Putamen (tissue), 1 donor: Measurements from ENCODE around the gene PLPPR4.
A peak's percentile ranks its signal among the peaks of the same experiment; 100 is the strongest.
"Not testable (repeated sequence)": the region's sequence is repeated elsewhere in the genome, so short reads cannot be mapped to it uniquely, and the experiment has no call there.

Experiments used
- DNase-seq: peaks from one replicate; pipeline ENCODE4 v3.0.0-alpha.2; 2016; ENCODE audit warnings: low spot score

PLPPR4 gene, protein sequence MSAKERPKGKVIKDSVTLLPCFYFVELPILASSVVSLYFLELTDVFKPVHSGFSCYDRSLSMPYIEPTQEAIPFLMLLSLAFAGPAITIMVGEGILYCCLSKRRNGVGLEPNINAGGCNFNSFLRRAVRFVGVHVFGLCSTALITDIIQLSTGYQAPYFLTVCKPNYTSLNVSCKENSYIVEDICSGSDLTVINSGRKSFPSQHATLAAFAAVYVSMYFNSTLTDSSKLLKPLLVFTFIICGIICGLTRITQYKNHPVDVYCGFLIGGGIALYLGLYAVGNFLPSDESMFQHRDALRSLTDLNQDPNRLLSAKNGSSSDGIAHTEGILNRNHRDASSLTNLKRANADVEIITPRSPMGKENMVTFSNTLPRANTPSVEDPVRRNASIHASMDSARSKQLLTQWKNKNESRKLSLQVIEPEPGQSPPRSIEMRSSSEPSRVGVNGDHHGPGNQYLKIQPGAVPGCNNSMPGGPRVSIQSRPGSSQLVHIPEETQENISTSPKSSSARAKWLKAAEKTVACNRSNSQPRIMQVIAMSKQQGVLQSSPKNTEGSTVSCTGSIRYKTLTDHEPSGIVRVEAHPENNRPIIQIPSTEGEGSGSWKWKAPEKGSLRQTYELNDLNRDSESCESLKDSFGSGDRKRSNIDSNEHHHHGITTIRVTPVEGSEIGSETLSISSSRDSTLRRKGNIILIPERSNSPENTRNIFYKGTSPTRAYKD

DNA sequence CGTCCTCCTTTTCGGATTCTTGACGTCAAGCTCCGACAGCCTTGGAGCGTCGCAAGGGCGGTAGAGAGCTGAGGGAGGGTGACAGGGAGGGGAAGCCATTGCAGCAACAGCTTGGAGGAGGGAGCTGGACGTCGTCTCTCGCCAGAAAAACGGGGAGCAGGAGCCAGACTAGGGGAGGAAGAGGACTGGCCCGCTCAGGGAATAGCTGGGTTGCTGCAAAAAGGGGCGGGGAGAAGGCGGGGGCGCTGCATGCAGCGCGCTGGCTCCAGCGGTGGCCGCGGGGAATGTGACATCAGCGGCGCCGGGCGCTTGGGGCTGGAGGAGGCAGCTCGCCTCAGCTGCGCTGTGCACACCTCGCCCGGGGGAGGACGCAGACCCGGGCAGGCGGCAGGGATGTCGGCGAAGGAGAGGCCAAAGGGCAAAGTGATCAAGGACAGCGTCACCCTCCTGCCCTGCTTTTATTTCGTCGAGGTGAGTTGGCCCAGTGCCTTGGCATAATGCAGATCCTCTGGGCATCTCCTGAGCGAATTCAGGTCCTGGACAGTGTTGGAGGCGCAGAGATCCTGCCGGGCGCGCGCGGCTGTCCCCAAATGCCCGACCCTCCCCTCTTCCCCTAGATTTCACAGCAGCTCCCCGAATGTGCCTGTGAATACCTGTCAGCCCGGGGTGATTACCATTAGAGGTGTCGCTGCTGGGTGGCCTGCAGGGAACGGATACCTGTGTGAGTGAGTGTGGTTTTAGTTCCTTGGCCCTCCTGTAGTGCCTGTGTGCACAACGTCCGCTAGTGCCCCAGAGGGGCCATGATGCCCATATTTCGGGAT is at the start of gene PLPPR4:
Gene PLPPR4, plus strand, starts transcription at position 292 of the 821 bp plus-strand sequence. Its CDS starts 102 bp downstream, at position 394.
- peak; percentile 61 for DNase-seq

DNA sequence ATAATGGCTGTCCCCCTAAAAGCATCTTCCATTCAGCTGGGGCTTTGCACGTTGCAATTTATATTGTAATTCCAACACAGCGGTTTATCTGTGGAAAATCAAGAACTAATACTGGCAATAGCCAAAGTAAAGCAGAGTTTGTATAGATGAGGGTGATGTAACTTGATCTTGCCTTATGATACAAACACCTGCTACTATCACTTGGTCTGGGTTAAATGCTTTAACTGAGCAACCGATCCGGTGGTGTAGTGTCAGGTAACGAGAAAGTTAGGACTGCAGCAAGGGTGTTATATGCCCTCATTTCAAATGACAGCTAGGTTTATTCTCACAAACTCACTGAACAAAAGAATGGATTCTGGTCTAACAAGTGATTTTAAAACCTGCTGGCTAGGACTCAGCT is 47.3 kb upstream of the PLPPR4 start:
- no peak for DNase-seq

DNA sequence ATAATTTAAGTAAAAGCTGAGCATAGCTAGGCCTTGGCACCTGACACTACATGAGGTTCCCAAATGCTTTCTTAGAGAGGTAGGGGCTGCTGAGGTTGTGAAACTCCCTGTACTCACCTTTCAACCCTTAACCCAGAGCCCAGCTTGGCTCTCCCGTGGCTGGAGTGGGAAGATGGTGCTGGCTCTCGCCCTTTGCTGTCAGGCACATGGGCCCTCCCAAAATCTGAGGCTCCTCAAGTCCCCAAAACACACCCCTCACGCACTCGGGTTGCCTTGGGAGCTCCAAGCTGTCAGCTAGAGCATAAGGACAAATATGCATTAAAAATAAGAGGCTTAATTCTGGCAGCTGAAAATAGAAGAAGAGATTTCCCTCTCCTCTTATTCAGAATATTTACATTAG is 46.7 kb upstream of the PLPPR4 start:
- DNase-seq: no peak

DNA sequence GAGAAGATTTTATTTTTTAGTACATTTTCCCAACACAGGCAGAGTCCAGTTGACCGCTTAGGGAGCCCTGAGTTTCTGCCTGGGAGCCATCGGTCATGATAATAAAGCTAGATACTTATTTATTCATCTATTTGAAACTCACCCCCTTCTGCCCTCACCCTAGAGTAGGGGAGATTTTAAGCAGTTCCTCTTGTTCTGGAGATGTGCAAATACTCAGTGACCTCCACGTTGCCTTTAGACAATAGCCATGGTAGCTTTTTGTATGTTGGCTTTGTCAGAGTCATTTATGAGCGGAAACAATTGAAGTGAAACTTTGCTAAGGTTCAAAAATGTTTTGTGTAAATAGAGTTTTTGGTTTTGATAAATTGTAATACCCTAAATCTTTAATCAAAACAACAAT is 45.7 kb upstream of the PLPPR4 start:
- no peak for DNase-seq

DNA sequence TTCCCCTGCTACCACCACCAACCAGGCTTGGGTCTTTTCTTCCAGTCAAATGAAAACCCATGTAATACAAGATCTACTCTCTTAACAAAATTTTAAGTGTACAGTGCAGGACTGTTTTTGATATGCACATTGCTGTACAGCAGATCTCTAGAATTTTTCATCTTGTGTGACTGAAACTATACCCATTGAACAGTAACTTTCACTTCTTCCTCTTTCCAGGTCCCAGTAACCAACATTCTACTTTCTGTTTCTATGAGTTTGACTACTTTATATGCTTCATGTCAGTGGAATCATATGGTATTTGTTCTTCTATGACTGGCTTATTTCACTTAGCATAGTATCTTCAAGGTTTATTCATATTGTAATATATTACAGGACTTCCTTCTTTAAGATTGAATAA is 45.3 kb upstream of the PLPPR4 start:
- no peak for DNase-seq

DNA sequence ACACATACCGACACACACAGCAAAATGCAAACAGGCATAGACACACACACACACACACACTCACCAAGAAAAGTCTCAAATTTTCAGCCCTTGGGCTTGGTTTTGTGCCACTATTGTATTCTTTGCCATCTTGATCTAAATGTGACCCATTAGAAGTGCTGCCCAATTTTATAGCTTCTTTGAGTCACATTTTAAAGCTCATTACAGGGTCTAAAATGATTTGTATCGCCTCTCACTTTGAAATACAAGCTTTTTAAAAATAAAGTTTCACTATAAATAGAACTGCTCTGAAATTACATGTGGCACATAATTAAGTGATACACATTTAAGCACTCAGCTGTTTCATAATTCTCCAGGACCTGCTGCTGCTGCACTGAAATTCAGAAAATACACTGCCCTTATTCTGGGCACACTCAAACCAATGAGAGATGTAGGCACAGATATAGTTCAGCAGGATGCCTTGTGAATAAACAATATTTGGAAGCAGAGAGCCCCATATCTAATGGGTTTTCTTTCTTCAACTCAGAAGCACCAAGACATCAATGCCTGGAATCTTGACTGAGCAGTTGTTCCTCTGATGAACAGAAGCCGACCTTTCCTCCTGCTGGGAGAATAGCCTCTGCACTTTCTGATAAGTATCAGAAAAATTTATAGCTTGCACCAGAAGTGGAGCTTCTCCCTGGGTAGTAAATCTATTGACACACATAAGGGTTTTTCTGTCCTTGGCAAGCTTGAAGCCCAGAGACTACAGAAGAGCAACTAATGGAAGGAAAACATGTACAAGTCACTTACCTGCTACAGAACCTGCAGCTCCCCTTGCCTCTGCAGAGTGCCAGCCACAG is 37.0 kb upstream of the PLPPR4 start:
- no peak for DNase-seq

DNA sequence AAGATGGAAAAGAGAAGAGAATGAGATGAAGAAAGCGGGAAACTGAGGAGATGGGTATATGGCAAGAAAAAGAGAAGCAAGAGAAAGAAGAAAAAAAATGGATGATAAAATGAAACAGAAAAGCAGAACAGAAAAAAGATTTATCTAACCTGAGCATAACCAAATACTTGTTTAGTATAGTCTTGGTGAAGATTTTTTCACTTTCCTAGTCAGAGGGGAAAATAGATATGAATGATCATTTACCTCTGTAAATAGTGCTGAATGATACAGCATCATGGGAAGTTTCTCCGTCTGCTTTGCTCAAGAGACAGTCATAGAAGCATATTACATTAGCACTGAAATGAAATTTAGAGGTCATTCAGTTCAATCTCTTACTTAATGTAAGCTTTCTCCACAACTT is 36.1 kb upstream of the PLPPR4 start:
- no peak for DNase-seq

DNA sequence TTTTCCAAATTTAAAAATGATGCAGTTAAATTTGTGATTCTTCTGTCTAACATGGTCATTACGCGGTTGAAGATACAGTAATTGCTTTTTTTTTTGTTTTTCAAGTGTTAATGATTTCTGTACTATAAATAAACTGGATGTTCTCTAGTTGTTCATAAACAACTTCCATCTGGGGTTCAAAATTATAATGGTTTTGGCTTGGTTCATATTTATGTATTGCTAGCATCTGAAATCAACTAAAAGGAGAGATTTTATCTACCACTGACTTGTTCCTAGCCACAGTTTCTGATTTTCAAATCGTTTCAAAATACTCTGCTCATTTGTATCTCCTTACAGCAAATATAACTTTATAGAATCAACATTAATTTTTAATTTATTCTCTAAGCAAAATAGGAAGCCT is 35.2 kb upstream of the PLPPR4 start:
- no peak for DNase-seq

DNA sequence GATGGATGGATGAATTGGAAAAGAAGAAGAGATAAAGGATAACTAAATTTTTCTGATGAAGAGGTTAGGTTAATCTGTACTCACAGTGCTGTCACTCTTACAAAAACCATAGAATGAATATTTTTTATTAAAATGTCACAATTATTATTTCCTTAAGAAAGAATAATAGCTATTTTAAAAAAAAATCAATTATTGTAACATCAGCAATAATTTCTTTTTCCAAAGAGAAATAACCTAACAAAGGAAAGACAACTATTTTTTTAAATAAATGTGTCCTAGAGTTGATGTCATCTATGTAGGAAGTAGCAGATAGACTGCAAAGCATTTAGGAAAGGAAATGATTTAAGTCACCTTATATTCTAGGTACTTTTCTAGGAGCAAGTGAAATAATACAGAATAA is 33.6 kb upstream of the PLPPR4 start:
- DNase-seq: no peak

DNA sequence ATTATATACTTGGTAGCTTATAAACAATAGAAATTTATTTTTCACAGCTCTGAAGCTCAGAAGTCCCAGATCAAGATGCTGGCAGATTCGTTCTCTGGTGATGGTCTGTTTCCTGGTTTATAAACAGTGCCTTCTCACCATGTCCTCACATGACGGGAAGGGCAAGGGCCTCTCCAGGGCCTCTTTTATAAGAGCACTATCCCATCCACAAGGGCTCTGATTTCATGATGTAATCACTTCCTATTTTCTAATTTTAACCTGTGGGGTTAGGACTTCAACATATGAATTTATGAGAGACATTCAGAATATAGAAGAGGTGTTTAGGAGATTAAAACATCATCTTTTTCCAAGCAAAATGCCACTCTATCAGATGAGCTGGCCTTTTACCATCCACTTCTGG is 32.1 kb upstream of the PLPPR4 start:
- DNase-seq: no peak

DNA sequence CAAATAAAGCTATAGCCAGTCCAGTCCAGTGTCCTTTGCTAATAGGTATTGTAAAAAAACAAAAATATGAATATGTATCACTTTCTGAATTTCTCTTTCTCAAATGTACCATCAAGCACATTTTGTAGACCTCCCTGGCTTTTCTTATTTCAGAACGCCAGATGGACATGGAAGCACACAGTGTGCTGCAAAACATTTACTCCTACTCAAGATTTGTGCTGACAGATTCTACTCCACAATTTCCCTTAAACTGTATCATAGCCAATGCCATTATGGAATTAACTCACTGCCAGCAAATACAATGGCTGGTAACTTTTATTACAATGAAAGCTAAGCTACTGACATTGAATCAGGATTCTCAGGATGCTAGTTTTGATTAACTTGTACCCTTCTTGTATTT is 30.8 kb upstream of the PLPPR4 start:
- DNase-seq: no peak

DNA sequence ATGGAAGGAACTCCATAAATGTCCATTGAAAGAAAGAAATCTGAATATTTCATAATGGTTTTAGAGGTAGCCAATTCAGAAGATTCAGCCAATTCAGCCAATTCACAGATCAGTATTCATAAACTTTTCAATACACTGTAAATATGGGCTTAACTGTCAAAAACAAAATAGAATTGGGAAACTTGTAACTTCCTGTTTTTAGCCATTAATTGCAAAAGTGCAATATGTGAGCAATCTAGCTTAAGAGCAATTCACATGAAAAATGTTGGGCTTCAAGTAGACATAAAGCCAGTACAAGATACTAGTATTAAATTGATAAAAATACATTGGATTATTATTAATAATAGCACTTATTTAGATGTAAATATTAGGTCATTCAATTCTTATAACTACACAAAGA is 27.5 kb upstream of the PLPPR4 start:
- no peak for DNase-seq

DNA sequence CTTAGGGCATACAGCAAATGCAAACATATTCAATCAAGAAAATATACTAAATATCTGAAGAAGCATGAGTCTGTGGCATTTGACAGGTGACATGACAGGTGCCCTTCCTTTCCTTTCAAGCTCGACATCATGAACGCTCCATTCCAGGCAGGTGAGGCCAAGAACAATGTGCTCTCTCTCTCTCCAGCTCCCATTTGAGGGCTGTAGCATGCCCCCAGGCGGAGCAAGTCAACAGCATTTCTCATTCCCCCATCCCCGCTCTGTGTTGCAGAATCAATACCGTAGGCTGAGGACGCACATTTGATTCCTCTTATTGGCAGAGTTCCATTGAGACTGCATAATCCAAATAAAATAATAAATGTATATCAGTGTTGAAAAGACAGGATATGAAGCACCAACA is 24.6 kb upstream of the PLPPR4 start:
- no peak for DNase-seq

DNA sequence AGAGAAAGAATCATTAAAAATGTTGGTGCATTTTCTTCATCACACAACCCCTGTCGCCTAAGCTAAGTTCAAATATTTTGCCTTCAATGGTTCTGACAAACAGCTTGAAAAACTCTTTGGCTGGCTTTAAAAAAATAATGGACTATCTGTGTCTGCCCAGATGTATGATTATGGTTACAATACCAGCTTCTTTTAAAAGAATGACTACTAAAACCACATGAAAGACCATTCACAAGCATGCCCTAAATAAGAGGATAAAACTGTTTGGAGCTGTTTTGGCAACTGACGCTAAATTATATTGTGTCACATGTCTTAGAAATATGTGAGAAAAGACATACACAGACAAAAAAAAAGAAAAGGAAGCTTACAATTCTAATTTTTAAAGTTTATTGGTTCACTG is 23.7 kb upstream of the PLPPR4 start:
- no peak for DNase-seq

DNA sequence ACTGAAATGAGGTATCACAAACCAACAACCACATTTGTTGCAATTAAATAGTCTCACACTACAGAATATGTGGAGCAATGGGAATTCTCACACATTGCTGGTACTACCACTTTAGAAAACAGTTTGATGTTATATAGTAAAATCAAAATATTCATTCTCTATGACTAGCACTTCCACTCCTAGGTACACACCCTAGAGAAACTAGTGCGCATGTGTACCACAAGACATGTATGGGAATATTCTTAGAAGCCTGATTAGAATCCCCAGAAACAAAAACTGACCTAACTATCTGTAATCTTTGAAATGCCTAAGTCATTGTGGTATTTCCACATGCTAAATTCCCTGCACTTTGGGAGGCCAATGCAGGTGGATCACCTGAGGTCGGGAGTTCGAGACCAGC is 18.1 kb upstream of the PLPPR4 start:
- no peak for DNase-seq

DNA sequence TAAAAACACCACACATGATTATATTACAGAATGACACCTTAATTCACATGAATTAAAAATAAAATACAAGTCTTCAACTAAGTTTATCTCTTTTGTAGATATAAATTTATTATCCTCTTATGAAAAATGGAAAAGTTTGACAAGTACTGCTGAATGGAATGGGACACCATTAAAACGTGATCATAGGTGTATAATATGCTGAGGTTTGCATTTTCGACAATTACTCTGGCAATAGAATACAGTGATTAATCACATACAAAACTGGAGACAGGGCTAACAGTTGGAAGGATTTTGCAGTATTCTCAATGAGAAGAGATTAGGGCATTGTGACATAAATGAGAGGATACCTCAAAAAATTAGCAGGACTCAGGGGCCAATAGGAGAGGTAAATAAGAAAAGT is 17.1 kb upstream of the PLPPR4 start:
- DNase-seq: no peak

DNA sequence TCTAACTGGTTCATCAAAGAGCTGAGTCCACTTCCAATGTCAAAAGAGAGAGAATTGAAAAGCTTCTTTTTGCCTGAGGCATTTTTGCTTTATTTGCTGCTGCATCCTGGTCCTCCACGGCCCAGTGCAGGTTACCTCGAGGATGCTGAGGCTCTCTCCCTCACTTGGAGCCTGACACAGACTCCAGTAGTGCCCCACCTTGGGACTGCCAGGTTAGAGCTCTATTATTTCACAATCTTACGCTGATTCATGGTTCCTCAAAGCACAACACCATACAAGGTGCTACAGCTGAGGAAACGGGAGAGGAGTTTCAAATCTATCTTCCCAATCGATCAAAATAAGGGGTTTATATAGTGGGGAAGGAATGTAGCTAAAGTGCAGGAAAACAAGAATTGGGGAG is 13.6 kb upstream of the PLPPR4 start:
- DNase-seq: no peak

DNA sequence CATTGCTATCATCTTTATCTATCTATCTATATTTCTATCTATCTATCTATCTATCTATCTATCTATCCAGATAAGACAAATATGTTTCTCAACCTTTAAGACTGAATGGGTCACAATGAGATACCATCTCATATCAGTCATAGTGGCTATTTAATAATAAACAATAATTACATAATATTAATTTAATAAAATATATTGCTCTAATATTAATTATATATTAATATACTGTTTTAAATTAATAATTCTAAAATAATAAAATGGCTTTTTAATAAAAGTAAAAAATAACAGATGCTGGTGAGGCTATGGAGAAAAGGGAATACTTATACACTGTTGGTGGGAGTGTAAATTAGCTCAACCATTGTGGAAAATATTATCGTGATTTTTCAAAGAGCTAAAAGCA is 13.0 kb upstream of the PLPPR4 start:
- no peak for DNase-seq

DNA sequence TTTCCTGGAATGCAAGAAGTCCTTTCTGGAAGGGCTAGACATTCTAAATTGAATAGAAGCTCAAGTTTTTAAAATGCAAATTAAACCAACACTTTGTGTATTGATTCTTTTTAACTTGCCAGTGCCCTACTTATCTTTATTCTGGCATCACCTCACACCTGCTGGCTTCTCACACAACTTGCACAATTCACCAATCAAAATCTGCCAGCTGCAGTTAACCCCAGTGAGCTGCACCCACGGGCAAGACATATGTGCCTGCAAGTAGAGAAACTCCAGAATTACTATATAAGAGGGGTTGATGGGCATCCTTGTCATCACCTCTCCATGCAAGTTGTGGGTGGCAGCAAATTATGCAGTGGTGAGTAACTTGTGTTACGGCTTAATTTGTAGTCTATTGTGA is 11.7 kb upstream of the PLPPR4 start:
- DNase-seq: no peak

DNA sequence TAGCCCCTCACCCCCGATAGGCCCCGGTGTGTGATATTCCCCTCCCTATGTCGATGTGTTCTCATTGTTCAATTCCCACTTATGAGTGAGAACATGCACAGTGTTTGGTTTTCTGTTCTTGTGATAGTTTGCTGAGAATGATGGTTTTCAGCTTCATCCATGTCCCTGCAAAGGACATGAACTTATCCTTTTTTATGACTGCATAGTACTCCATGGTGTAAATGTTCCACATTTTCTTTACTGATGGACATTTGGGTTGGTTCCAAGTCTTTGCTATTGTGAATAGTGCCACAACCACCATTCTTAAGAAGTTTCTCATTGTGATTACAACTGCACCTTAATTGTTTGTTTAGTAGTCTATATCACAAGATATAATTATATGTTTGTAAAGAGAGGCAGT is 3.9 kb upstream of the PLPPR4 start:
- DNase-seq: not testable (repeated sequence)

DNA sequence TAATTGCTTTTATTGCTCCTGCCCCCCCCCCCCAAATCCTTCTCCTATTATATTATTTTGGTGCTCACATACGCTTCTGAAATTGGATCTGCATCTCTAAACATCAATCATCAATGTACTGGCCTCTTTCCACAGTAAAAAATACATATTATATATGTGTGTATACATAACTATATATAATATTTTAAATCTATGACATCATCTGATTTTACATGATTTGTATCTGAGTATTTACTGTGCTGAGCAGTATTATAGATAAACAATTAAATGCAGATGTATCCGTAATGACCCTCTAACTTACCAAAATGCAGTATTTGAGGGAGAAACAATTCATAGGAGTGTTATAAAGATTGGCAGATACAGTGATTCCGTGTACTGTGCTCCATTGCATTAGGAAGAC is 832 bp downstream of the PLPPR4 start:
- no peak for DNase-seq

DNA sequence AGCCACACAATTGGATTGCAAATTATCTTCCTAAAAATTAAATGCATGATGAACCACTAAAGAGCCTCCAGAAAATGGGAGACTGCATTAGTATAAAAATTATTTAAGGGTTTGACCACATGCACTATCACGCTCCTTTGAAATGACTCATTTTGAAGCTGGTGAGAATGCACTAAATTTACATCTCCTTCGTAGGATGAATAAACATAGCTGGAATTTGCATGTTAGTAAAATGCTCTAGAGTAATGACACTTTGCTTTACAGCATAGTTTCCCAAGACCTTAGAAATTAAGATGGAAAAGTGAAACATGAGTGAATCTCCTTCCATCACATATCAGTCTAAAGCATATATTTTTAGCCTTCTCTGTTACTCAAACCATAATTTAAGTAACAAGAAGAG is 2.4 kb downstream of the PLPPR4 start:
- DNase-seq: no peak
